ENCODE measurements around the gene AIFM3. TPM values are rescaled to one million over a fixed set of nuclear protein-coding genes. Genes with fewer than 3 reads are reported as not detected.
"Not testable (repeated sequence)": the region's sequence is repeated elsewhere in the genome, so short reads cannot be mapped to it uniquely, and the experiment has no call there.

AIFM3 gene
- total RNA-seq, 2 donors from 2014 or later, result 1.5 to 2.4 TPM

GRCh38 chr22:20968281-20968977 lies 1.4 kb downstream of the AIFM3 start:
- DNase-seq (no peak), ATAC-seq (peak in 1 of 2 donors; percentile 18)
- intact Hi-C loops (cut with DNase I), result loop anchor here in 1 of 2 donors (5.0 kb wide), 1 partner anchor 51 kb away; the partner anchor contains the start of gene CRKL

- DNase-seq, result no peak
- no peak for ATAC-seq
- intact Hi-C loops (cut with DNase I), result no loop called here
Measured at GRCh38 chr22:20970939-20971657, 4.0 kb downstream of the AIFM3 start.

GRCh38 chr22:20972014-20972694 lies 5.1 kb downstream of the AIFM3 start:
- intact Hi-C loops (cut with DNase I); DNase-seq: not testable (repeated sequence)
- peak in 1 of 2 donors; percentile 27 for ATAC-seq

- intact Hi-C loops (cut with DNase I), result no loop called here
- DNase-seq (no peak), ATAC-seq (no peak)
Measured at GRCh38 chr22:20972933-20973577, 6.0 kb downstream of the AIFM3 start.

- no peak for DNase-seq
- intact Hi-C loops (cut with DNase I), result no loop called here
- no peak for ATAC-seq
Measured at GRCh38 chr22:20973634-20974286, 6.7 kb downstream of the AIFM3 start.

- DNase-seq, result no peak
- intact Hi-C loops (cut with DNase I), result no loop called here
- ATAC-seq, result no peak
Measured at GRCh38 chr22:20974336-20974955, 7.4 kb downstream of the AIFM3 start.

- no peak for ATAC-seq
- intact Hi-C loops (cut with DNase I), result no loop called here
Measured at GRCh38 chr22:20975541-20976290, 8.7 kb downstream of the AIFM3 start.

GRCh38 chr22:20976291-20976877 lies 9.3 kb downstream of the AIFM3 start:
- no peak for DNase-seq
- intact Hi-C loops (cut with DNase I), result no loop called here
- ATAC-seq, result no peak

More at GRCh38 chr22:20975541-20976290, 8.7 kb downstream of the AIFM3 start:
- no peak for DNase-seq

GRCh38 chr22:20977019-20977418 lies 10.0 kb downstream of the AIFM3 start:
- no peak for DNase-seq
- no peak for ATAC-seq

GRCh38 chr22:20977516-20978170 lies 10.6 kb downstream of the AIFM3 start:
- intact Hi-C loops (cut with DNase I), result no loop called here
- no peak for ATAC-seq
- DNase-seq, result no peak

More at GRCh38 chr22:20977019-20977418, 10.0 kb downstream of the AIFM3 start:
- intact Hi-C loops (cut with DNase I), result no loop called here

GRCh38 chr22:20978419-20978818 lies 11.4 kb downstream of the AIFM3 start:
- no peak for ATAC-seq
- no peak for DNase-seq
- intact Hi-C loops (cut with DNase I), result no loop called here

- ATAC-seq (peak; percentile 56 to 63), DNase-seq (peak; percentile 83)
- intact Hi-C loops (cut with DNase I), result no loop called here
Measured at GRCh38 chr22:20979243-20979809, 12.3 kb downstream of the AIFM3 start.

GRCh38 chr22:20979940-20980453 lies 12.9 kb downstream of the AIFM3 start:
- DNase-seq (no peak), ATAC-seq (no peak)
- intact Hi-C loops (cut with DNase I), result no loop called here

GRCh38 chr22:20980523-20980922 lies 13.5 kb downstream of the AIFM3 start:
- intact Hi-C loops (cut with DNase I), result no loop called here
- DNase-seq, result no peak
- ATAC-seq, result no peak

GRCh38 chr22:20980938-20981722 lies 14.1 kb downstream of the AIFM3 start:
- DNase-seq, result no peak
- ATAC-seq, result no peak
- intact Hi-C loops (cut with DNase I), result no loop called here

All from left cardiac atrium (tissue), 4 donors.